Activated CD8-positive, alpha-beta memory T cell treated with anti-CD3 and anti-CD28 coated beads, Interleukin-2, amount 50 U/mL, for 24 hours (primary cell): ENCODE measurements around the gene ADD2.
"Not testable (repeated sequence)": the region's sequence is repeated elsewhere in the genome, so short reads cannot be mapped to it uniquely, and the experiment has no call there.

Source experiments
- DNase-seq: peaks from one replicate; pipeline ENCODE4 v3.0.0-alpha.2; 2020; ENCODE audit errors: extremely low read depth

The ADD2 gene

GRCh38 chr2:70767699-70768589, at the start of gene ADD2:
ADD2 (minus strand) TSS chr2:70768200; CDS start chr2:70706408, 61,792 bp downstream.
- no peak for DNase-seq

- DNase-seq: no peak
Observed at GRCh38 chr2:70817284-70817954, 49.4 kb upstream of the ADD2 start.

GRCh38 chr2:70816726-70817125, 48.7 kb upstream of the ADD2 start:
- no peak for DNase-seq

GRCh38 chr2:70808983-70809958, 41.3 kb upstream of the ADD2 start:
- DNase-seq: no peak

GRCh38 chr2:70807828-70808118, 39.8 kb upstream of the ADD2 start:
- DNase-seq: no peak

GRCh38 chr2:70807102-70807827, 39.3 kb upstream of the ADD2 start:
- DNase-seq: no peak

GRCh38 chr2:70806620-70807019, 38.6 kb upstream of the ADD2 start:
- DNase-seq: no peak

- DNase-seq: no peak
Observed at GRCh38 chr2:70806013-70806412, 38.0 kb upstream of the ADD2 start.

- no peak for DNase-seq
Observed at GRCh38 chr2:70801607-70802263, 33.7 kb upstream of the ADD2 start.

GRCh38 chr2:70799706-70800105, 31.7 kb upstream of the ADD2 start:
- no peak for DNase-seq

GRCh38 chr2:70797996-70798395, 30.0 kb upstream of the ADD2 start:
- not testable (repeated sequence) for DNase-seq

- DNase-seq: no peak
Observed at GRCh38 chr2:70797506-70797905, 29.5 kb upstream of the ADD2 start.

- no peak for DNase-seq
Observed at GRCh38 chr2:70796262-70796661, 28.3 kb upstream of the ADD2 start.

- DNase-seq: no peak
Observed at GRCh38 chr2:70795164-70795995, 27.4 kb upstream of the ADD2 start.

GRCh38 chr2:70793450-70793849, 25.4 kb upstream of the ADD2 start:
- DNase-seq: no peak

GRCh38 chr2:70790136-70790828, 22.3 kb upstream of the ADD2 start, which contains the start of gene FIGLA:
FIGLA (minus strand) TSS chr2:70790643; CDS start chr2:70790638, 5 bp downstream.
- no peak for DNase-seq

- no peak for DNase-seq
Observed at GRCh38 chr2:70789304-70790135, 21.5 kb upstream of the ADD2 start.

- no peak for DNase-seq
Observed at GRCh38 chr2:70785137-70785911, 17.3 kb upstream of the ADD2 start.
